Uterus (tissue), 4 donors: ENCODE results near the gene ZCCHC14. TPM values are rescaled to one million over a fixed set of nuclear protein-coding genes. Genes with fewer than 3 reads are reported as not detected.

Experiments used
- DNase-seq, 2 donors: peaks; one replicate each; pipeline ENCODE4 v3.0.0-alpha.2; 2019 to 2020
- H3K27ac ChIP-seq, 2 donors: fragments of 200-600 bp; sonication (generic); 1 replicate in 1 of 2; 2 replicates in 1 of 2; pipeline ENCODE4 v1.5.1; 2016 to 2018
- H3K27me3 ChIP-seq, 2 donors: fragments of 200-600 bp; sonication (generic); one replicate each; pipeline ENCODE4 v1.5.1; 2018 to 2019; ENCODE audit warnings: control low read depth in 1 of 2
- H3K36me3 ChIP-seq, 2 donors: fragments of 200-600 bp; sonication (generic); one replicate each; pipeline ENCODE4 v1.5.1; 2019; ENCODE audit warnings: control low read depth in 1 of 2
- H3K4me1 ChIP-seq, 2 donors: fragments of 200-600 bp; sonication (generic); one replicate each; pipeline ENCODE4 v1.5.1; 2018 to 2019; ENCODE audit warnings: control low read depth in 1 of 2
- H3K4me3 ChIP-seq, 2 donors: fragments of 200-600 bp; sonication (generic); 1 replicate in 1 of 2; 2 replicates in 1 of 2; pipeline ENCODE4 v1.5.1; 2018 to 2019; ENCODE audit warnings: mild to moderate bottlenecking in 1 of 2
- H3K9me3 ChIP-seq, 2 donors: fragments of 200-600 bp; sonication (generic); one replicate each; pipeline ENCODE4 v1.5.1; 2019; ENCODE audit warnings: control low read depth in 1 of 2
- POLR2A ChIP-seq, 2 donors: fragments of 450-650 bp; IDR thresholded peaks; one replicate each; pipeline ENCODE4 v1.6.1; 2016; ENCODE audit warnings: antibody characterized with exemption in 2 of 2, mild to moderate bottlenecking in 1 of 2, moderate library complexity in 1 of 2
- intact Hi-C: fragments of 100-400 bp; cut with DNase I; formaldehyde crosslinking; loops from one replicate; pipeline ENCODE4 v1.15.1; 2023; ENCODE audit warnings: low total_unique reads
- total RNA-seq, 4 donors: library from RNA; depleted of rRNA in 3 of 4; stranded (reverse); fragments of >200 nt in 3 of 4; gene quantifications; one replicate each; pipeline versions ENCODE4 v1.1.0 to v1.2.4, GENCODE V29; 2014 to 2023
- TF ChIP-seq, protein P1 (sequence below), 4 experiments: fragments of 200-600 bp in 2 of 4; fragments of 450-650 bp in 2 of 4; sonication (generic) in 2 of 4; IDR thresholded peaks; one replicate each; pipeline ENCODE4 v1.5.1; 2016 to 2019; ENCODE audit warnings: antibody characterized with exemption in 4 of 4, mild to moderate bottlenecking in 2 of 4, moderate library complexity in 1 of 4
- donor health status: DM: yes; HTN: yes; CAD: no.

Gene ZCCHC14
- total RNA-seq, 4 donors from 2014 or later: 9.2 to 33.0 (median 20.6) TPM

DNA sequence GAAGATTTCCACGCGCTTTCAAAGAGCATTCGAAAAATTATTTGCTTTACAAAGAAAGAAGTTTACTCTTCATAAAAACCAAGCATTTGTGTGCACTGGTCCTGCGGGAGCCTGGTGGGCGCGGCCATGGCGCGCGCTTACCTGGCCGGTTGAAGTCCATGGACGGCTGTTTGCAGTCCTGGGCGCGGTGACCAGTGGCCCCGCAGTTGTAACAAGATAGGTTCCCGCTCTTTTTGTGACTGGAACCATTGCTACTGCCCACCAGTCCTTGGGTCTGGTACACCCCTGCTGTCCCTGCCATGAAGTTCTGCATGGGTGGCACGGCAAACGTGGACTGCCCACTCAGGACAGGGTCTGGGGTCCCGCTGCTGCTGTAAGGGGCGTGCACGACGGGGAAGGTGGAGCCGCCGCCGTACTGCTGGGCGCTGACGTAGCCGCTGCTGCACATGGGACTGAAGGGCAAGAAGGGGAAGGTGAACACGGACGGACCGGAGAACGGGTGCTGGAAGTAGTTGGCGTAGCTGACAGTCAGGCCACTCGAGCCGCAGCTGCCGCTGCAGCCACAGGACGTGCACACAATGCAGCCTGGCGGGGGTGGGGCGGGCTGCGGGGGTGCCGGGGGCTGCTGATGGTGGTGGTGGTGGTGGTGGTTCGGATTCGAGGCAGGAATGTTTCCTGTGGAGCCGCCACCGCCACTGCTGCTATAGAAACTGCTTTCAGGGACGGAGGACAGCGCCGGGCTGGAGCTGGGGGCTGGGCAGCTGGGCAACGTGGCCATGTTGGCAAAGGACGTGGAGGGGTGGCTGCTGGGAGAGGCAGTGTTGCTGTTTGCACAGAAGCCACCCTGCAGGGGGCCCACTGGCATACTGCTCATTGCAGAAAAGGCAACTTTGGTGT, 81.2 kb downstream of the ZCCHC14 start:
- no peak for TF ChIP-seq POLR2A (IDR thresholded peaks at IDR 0.05)
- TF ChIP-seq, protein P1, sequence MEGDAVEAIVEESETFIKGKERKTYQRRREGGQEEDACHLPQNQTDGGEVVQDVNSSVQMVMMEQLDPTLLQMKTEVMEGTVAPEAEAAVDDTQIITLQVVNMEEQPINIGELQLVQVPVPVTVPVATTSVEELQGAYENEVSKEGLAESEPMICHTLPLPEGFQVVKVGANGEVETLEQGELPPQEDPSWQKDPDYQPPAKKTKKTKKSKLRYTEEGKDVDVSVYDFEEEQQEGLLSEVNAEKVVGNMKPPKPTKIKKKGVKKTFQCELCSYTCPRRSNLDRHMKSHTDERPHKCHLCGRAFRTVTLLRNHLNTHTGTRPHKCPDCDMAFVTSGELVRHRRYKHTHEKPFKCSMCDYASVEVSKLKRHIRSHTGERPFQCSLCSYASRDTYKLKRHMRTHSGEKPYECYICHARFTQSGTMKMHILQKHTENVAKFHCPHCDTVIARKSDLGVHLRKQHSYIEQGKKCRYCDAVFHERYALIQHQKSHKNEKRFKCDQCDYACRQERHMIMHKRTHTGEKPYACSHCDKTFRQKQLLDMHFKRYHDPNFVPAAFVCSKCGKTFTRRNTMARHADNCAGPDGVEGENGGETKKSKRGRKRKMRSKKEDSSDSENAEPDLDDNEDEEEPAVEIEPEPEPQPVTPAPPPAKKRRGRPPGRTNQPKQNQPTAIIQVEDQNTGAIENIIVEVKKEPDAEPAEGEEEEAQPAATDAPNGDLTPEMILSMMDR (IDR thresholded peaks at IDR 0.05): no peak
- Histone ChIP-seq H3K27ac (no peak overlapping the region), H3K4me3 (no peak overlapping the region), H3K9me3 (no peaks in the 10 kb centered on the region), H3K4me1 (no peaks in the 10 kb centered on the region), H3K36me3 (no peaks in the 10 kb centered on the region), H3K27me3 (no peaks in the 10 kb centered on the region)
- DNase-seq: no peak
- intact Hi-C loops: no loop called here

DNA sequence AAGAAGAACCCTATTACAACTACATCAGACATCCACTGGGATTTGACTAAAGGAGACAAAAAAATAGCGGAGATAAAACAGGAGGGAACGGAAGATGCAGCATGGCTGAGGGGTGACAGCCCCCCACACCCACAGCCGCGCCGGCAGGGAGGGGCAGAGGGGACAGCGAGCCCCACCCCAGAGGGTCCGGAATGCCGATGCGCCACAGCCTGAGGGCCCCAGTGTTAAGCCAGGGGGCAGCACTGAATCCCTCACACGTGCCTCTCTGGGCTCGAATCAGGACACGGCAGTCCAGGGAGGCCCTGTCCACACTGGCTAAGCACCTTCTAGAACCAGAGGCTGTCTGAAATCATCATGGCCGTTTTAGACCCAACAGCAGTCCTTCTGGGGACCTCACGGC, 81.9 kb downstream of the ZCCHC14 start:
- no peak for DNase-seq
- H3K36me3 ChIP-seq: no peaks in the 10 kb centered on the region
- H3K27me3 ChIP-seq: no peaks in the 10 kb centered on the region
- no peaks in the 10 kb centered on the region for H3K4me1 ChIP-seq
- no peaks in the 10 kb centered on the region for H3K9me3 ChIP-seq
- intact Hi-C loops: no loop called here
- H3K27ac ChIP-seq: no peak overlapping the region
- TF ChIP-seq, protein P1 (IDR thresholded peaks at IDR 0.05): no peak
- no peak for TF ChIP-seq POLR2A (IDR thresholded peaks at IDR 0.05)
- no peak overlapping the region for H3K4me3 ChIP-seq

DNA sequence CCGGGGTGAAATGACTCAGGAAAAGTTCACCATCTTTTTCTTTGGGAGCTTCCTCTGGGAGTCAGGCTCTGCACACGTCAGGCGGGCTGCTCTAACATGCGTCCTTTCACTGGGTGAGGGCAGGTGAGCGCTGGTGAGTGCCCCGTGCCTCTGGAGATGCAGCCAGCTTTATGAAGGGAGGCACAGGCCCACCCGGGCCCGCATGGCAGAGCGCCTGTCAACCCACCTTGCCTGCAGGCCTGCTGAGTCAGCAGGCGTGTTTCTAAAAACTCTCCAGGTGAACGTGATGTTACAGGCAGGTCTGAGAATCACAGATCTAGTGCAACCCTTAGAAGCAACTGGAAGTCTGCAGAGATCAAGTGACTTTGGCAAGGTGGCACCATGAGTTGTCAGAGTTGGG, 82.3 kb downstream of the ZCCHC14 start:
- intact Hi-C loops: no loop called here
- no peaks in the 10 kb centered on the region for H3K4me1 ChIP-seq
- H3K9me3 ChIP-seq: no peaks in the 10 kb centered on the region
- no peak overlapping the region for H3K4me3 ChIP-seq
- TF ChIP-seq, protein P1 (IDR thresholded peaks at IDR 0.05): no peak
- no peak for TF ChIP-seq POLR2A (IDR thresholded peaks at IDR 0.05)
- no peak for DNase-seq
- no peaks in the 10 kb centered on the region for H3K27me3 ChIP-seq
- no peak overlapping the region for H3K27ac ChIP-seq
- H3K36me3 ChIP-seq: no peaks in the 10 kb centered on the region

DNA sequence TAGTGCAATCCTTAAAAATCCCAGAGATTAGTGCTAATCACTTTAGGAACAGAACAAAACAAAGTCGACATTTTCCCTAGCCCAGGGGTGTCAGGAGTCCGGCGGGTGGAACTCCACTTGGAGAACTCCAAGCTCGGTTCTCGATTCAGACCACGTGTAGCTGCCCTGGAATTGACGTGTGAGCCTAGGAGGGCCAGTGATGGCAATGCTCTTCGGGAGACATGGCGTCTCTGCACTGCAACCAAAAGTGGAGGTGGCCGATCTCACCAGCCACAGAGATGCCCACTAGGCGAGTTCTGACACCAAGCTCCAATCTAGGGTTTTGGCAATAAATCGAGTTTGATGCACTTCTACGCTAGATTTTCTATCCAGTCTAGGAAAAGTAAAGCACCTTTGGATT, 83.0 kb downstream of the ZCCHC14 start:
- intact Hi-C loops: no loop called here
- H3K27ac ChIP-seq: no peak overlapping the region
- DNase-seq: no peak

DNA sequence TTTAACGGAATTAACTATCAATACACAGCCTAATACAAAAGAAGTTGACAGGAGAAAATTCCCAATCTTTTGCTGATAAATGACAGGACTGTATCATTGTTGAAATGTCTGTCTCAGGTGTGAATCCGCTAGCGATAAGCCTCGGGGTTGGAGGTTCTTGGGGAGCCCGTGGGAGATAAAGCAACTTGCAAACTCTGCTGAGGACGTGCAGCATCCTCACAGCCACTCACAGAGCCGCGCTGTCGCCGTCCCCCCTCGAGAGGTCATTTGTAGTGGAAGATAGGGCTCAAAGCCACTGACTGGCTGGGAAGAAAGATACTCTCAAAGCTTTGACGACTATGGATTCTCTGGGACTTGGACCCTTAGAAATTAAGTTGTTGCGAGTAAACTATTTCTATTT, 83.7 kb downstream of the ZCCHC14 start:
- H3K4me3 ChIP-seq: no peak overlapping the region
- DNase-seq: no peak
- H3K27me3 ChIP-seq: no peaks in the 10 kb centered on the region
- H3K27ac ChIP-seq: no peak overlapping the region
- intact Hi-C loops: no loop called here
- no peaks in the 10 kb centered on the region for H3K4me1 ChIP-seq
- no peak for TF ChIP-seq POLR2A (IDR thresholded peaks at IDR 0.05)
- TF ChIP-seq, protein P1 (IDR thresholded peaks at IDR 0.05): no peak
- H3K36me3 ChIP-seq: no peaks in the 10 kb centered on the region
- H3K9me3 ChIP-seq: no peaks in the 10 kb centered on the region

More for the DNA sequence above, 83.0 kb downstream of the ZCCHC14 start:
- Histone ChIP-seq H3K4me3 (no peak overlapping the region), H3K9me3 (no peaks in the 10 kb centered on the region), H3K27me3 (no peaks in the 10 kb centered on the region), H3K4me1 (no peaks in the 10 kb centered on the region), H3K36me3 (no peaks in the 10 kb centered on the region)
- TF ChIP-seq POLR2A (IDR thresholded peaks at IDR 0.05): no peak
